Measurements from ENCODE around the gene FOXN3. TPM values are rescaled to one million over a fixed set of nuclear protein-coding genes. Genes with fewer than 3 reads are reported as not detected.

Gene FOXN3
- total and polyA plus RNA-seq, 2 donors (not counting 1 experiment from before 2014, with no cell fraction given): 27.9 to 33.3 TPM

DNA sequence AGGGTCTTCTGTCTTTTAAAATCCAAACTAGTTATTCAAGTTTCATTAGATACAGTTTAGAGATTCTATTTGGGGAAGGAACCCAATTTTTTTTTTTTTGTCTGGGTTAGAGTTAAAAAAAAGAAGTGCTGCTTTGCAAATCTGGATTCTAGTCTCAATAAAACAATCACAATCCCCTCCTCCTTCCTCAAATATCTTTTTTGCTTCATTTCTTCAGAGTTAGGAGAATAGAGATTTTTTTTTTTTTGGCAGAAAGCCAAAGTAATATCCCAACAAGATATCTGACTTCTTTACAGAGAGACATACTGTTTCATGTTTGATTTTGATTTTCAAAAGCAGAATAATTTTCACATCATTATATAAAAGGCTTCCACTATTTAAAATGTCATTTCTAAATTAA is 201.9 kb downstream of the FOXN3 start:
- no peak overlapping the region for H3K4me2 ChIP-seq (ENCODE audit: extremely low read depth, insufficient read depth, low read length)
- H4K20me1 ChIP-seq (ENCODE audit: control insufficient read depth, extremely low read depth, insufficient read depth, low read length): no peaks in the 10 kb centered on the region
- DNase-seq (ENCODE audit: low read depth in 2 of 2): no peak
- no peaks in the 10 kb centered on the region for H3K4me1 ChIP-seq (ENCODE audit: control insufficient read depth, extremely low read depth, insufficient read depth, low read length)
- H3K79me2 ChIP-seq (ENCODE audit: control insufficient read depth, insufficient read depth, low read length): no peaks in the 10 kb centered on the region
- no peak overlapping the region for H3K27ac ChIP-seq (ENCODE audit: insufficient read depth, low read length)
- H3K36me3 ChIP-seq (ENCODE audit: control insufficient read depth, insufficient read depth, low read length): no peaks in the 10 kb centered on the region
- no peaks in the 10 kb centered on the region for H3K9me3 ChIP-seq (ENCODE audit: control insufficient read depth, insufficient read depth, low read depth, low read length)
- H3K27me3 ChIP-seq (ENCODE audit: control insufficient read depth, insufficient read depth, low read length): no peaks in the 10 kb centered on the region
- H3K9ac ChIP-seq (ENCODE audit: insufficient read depth, low read length): no peak overlapping the region
- TF ChIP-seq EZH2 (IDR thresholded peaks at IDR 0.05; ENCODE audit: low read length, missing control alignments): no peak
- H2AFZ ChIP-seq (ENCODE audit: low read length): no peak overlapping the region
- H3K4me3 ChIP-seq (replicated peaks in 1 of 4; ENCODE audit: control extremely low read depth in 1 of 4, insufficient read depth in 1 of 4, low read depth in 3 of 4, low read length in 4 of 4): no peak overlapping the region

DNA sequence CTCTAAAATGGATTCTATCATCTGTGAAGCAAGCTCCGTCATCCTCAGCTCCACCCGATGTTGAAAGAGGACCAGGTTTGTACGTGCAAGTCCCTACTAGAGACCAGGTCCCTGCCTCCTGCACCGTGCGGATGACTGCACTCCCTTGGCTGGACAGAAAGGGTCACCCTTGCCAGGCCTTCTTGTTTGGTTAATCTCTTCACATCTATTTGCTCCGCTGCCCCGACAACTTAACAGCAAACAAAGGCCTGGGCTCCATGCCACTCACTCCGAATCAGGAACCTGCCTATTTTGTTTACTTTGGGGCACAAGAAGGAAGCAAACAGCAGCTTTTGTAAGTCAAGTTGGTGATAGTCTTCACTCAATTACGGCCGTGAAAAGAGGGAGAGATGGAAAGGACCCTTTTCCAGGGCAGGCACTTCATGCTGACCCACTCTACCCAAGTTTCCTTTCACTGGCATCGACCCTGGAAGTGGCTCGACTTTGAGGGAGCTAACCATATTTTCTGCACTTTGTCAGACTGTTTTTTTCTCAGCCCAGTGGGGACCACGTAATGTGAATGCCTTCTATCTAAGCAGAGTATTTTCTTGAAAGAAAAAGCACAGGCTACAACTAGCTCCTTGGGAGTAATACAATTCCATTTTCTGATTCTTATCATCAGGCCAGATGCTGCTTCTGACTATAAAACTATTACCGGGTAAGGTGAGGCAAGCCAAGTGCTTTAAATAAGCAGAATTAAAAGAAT is 202.6 kb downstream of the FOXN3 start:
- Histone ChIP-seq H3K4me3 (replicated peaks in 1 of 4; ENCODE audit: control extremely low read depth in 1 of 4, insufficient read depth in 1 of 4, low read depth in 3 of 4, low read length in 4 of 4) (no peak overlapping the region), H3K36me3 (ENCODE audit: control insufficient read depth, insufficient read depth, low read length) (no peaks in the 10 kb centered on the region), H3K27ac (ENCODE audit: insufficient read depth, low read length) (no peak overlapping the region), H3K79me2 (ENCODE audit: control insufficient read depth, insufficient read depth, low read length) (no peaks in the 10 kb centered on the region), H3K4me2 (ENCODE audit: extremely low read depth, insufficient read depth, low read length) (no peak overlapping the region), H3K9me3 (ENCODE audit: control insufficient read depth, insufficient read depth, low read depth, low read length) (no peaks in the 10 kb centered on the region), H2AFZ (ENCODE audit: low read length) (no peak overlapping the region), H3K4me1 (ENCODE audit: control insufficient read depth, extremely low read depth, insufficient read depth, low read length) (no peaks in the 10 kb centered on the region), H3K27me3 (ENCODE audit: control insufficient read depth, insufficient read depth, low read length) (no peaks in the 10 kb centered on the region), H3K9ac (ENCODE audit: insufficient read depth, low read length) (no peak overlapping the region), H4K20me1 (ENCODE audit: control insufficient read depth, extremely low read depth, insufficient read depth, low read length) (no peaks in the 10 kb centered on the region)
- DNase-seq (ENCODE audit: low read depth in 2 of 2): peak; percentile 16 to 17
- TF ChIP-seq EZH2 (IDR thresholded peaks at IDR 0.05; ENCODE audit: low read length, missing control alignments): no peak
- TF ChIP-seq, protein P1, sequence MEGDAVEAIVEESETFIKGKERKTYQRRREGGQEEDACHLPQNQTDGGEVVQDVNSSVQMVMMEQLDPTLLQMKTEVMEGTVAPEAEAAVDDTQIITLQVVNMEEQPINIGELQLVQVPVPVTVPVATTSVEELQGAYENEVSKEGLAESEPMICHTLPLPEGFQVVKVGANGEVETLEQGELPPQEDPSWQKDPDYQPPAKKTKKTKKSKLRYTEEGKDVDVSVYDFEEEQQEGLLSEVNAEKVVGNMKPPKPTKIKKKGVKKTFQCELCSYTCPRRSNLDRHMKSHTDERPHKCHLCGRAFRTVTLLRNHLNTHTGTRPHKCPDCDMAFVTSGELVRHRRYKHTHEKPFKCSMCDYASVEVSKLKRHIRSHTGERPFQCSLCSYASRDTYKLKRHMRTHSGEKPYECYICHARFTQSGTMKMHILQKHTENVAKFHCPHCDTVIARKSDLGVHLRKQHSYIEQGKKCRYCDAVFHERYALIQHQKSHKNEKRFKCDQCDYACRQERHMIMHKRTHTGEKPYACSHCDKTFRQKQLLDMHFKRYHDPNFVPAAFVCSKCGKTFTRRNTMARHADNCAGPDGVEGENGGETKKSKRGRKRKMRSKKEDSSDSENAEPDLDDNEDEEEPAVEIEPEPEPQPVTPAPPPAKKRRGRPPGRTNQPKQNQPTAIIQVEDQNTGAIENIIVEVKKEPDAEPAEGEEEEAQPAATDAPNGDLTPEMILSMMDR (conservative IDR thresholded peaks at IDR 0.05 in 1 of 2, IDR thresholded peaks at IDR 0.05 in 1 of 2; ENCODE audit: low read depth in 1 of 2, low read length in 2 of 2): no peak

DNA sequence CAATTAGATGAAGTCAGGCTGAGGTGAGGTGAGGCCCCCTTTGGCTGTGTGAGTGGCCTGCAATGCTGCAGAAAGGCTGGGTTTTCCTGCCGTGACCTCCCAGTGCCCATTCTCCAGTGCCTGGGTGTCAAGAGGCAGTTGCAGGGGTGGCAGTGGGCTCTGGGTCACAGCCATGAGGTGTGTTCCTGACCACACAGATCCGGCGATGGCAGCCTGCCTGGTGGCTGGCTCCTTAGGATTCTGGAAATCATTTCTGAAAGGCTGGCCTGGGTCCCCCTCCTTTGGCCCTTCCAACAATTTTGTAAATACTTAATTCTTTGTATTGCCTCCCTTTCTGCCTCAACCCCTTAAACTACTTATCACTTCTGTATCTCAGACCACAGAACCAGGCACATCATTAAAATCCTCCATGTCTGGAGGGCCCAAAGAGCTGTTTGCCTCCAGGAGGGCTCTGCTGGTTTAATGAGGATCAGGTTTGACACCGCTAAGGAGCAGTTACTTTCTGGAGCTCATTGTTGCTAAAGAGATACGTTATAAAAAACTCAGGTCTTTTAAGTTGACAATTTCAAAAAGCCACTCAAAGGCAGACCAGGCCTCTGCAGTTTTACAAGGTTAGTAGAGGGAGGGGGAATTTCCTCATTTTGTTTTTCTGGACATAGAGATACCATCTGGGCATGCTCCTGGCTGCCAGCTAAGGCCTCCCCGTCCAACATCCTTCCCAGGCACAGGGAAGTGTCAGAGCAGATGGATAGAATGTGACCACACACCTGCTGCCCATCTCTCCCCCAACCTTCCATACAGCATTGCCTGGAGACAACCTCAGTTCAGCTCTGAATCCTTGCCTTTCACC is 204.4 kb downstream of the FOXN3 start:
- TF ChIP-seq, protein P1 (conservative IDR thresholded peaks at IDR 0.05 in 1 of 2, IDR thresholded peaks at IDR 0.05 in 1 of 2; ENCODE audit: low read depth in 1 of 2, low read length in 2 of 2): no peak
- TF ChIP-seq EZH2 (IDR thresholded peaks at IDR 0.05; ENCODE audit: low read length, missing control alignments): no peak
- H3K9me3 ChIP-seq (ENCODE audit: control insufficient read depth, insufficient read depth, low read depth, low read length): no peaks in the 10 kb centered on the region
- no peaks in the 10 kb centered on the region for H3K36me3 ChIP-seq (ENCODE audit: control insufficient read depth, insufficient read depth, low read length)
- H3K27me3 ChIP-seq (ENCODE audit: control insufficient read depth, insufficient read depth, low read length): no peaks in the 10 kb centered on the region
- no peak overlapping the region for H3K27ac ChIP-seq (ENCODE audit: insufficient read depth, low read length)
- no peak for DNase-seq (ENCODE audit: low read depth in 2 of 2)
- H3K4me1 ChIP-seq (ENCODE audit: control insufficient read depth, extremely low read depth, insufficient read depth, low read length): no peaks in the 10 kb centered on the region
- H3K4me3 ChIP-seq (replicated peaks in 1 of 4; ENCODE audit: control extremely low read depth in 1 of 4, insufficient read depth in 1 of 4, low read depth in 3 of 4, low read length in 4 of 4): no peak overlapping the region
- H3K9ac ChIP-seq (ENCODE audit: insufficient read depth, low read length): no peak overlapping the region
- H2AFZ ChIP-seq (ENCODE audit: low read length): no peak overlapping the region
- no peak overlapping the region for H3K4me2 ChIP-seq (ENCODE audit: extremely low read depth, insufficient read depth, low read length)
- no peaks in the 10 kb centered on the region for H4K20me1 ChIP-seq (ENCODE audit: control insufficient read depth, extremely low read depth, insufficient read depth, low read length)
- H3K79me2 ChIP-seq (ENCODE audit: control insufficient read depth, insufficient read depth, low read length): no peaks in the 10 kb centered on the region
